ENCODE data around the gene CHD1L. TPM values are rescaled to one million over a fixed set of nuclear protein-coding genes. Genes with fewer than 3 reads are reported as not detected.
A peak's percentile ranks its signal among the peaks of the same experiment; 100 is the strongest.

Gene CHD1L
- total and polyA plus RNA-seq, 2 of the 4 experiments (the other 2 are of a cell fraction): 31.2 to 47.5 TPM

DNA sequence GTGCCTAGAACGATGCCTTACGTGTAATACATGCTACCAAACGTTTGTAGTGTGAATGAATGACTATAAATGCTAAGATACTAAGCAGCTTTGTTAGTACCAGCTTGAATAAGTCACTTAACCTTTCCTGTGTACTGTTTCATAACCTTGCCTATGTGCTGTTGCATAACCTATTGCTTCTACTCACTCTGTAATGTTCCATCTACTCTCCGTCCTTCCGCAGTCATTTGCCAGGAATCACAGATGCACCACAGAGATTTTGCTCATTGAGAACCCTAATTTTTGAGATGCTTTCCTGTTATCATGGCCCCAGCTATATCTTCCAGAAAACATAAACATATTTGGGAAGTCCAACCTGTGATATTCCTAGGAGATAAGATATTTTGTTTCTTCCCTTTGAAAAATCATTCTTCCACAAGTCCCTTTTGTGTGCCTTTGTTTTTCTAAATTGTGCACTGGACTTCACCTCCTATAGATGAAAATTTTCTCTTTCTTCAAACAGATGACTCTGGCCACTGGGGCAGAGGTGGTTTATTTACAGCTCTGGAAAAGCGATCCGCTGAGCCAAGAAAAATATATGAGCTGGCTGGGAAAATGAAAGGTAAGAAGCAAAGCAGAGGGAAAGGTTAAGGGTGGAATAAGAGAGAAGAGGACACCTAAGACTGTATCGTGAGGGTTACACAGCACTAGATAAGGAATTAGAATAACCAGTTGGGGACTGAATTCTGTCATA is 44.8 kb downstream of the CHD1L start:
- CTCF ChIA-PET: interaction anchor here (0.7 kb wide), 1 partner anchor 23 kb away, joined by 3 read pairs; no protein-coding TSS in a partner anchor
- peak; percentile 51 for DNase-seq
- Histone ChIP-seq H2AK9ac (replicated peaks; ENCODE audit: low read depth, low read length, poor library complexity) (no peak overlapping the region), H4K91ac (ENCODE audit: insufficient read depth, low read depth, low read length) (no peak overlapping the region), H3K27me3 (ENCODE audit: control insufficient read depth, insufficient read depth, low read length) (no peaks in the 10 kb centered on the region), H3K56ac (ENCODE audit: extremely low read depth, insufficient read depth, low read length) (no peak overlapping the region), H3K9ac (ENCODE audit: low read depth, low read length) (no peak overlapping the region), H4K20me1 (ENCODE audit: insufficient read depth, low read length) (0 out of 2 replicates have a peak, but pooled peaks cover under 1% of the 10 kb centered on the region), H2BK20ac (ENCODE audit: low read depth, low read length) (no peak overlapping the region), H2BK15ac (ENCODE audit: low read depth, low read length) (no peak overlapping the region), H3K23ac (ENCODE audit: low read depth, low read length) (no peak overlapping the region), H4K5ac (ENCODE audit: low read depth, low read length) (no peak overlapping the region), H3K9me3 (ENCODE audit: control insufficient read depth, insufficient read depth, low read length) (no peaks in the 10 kb centered on the region), H3K4me1 (ENCODE audit: control insufficient read depth, insufficient read depth, low read length) (peaks cover 4% of the 10 kb centered on the region), H3K4me2 (ENCODE audit: low read depth, low read length) (no peak overlapping the region), H3K18ac (ENCODE audit: low read depth, low read length) (no peak overlapping the region), H2BK120ac (ENCODE audit: low read depth, low read length) (no peak overlapping the region), H3K79me1 (ENCODE audit: low read depth in 1 of 2, low read length in 2 of 2) (no peaks in the 10 kb centered on the region), H2BK5ac (ENCODE audit: low read depth, low read length, poor library complexity, severe bottlenecking) (no peak overlapping the region), H3K4me3 (ENCODE audit: insufficient read depth, low read depth, low read length) (no peak overlapping the region), H3K4ac (ENCODE audit: low read depth, low read length) (no peak overlapping the region), H3K27ac (ENCODE audit: insufficient read depth, low read length) (no peak overlapping the region), H2AFZ (replicated peaks; ENCODE audit: low read length, poor library complexity) (no peak overlapping the region), H3K14ac (replicated peaks; ENCODE audit: low read depth, low read length) (no peak overlapping the region), H2AK5ac (ENCODE audit: low read depth, low read length) (no peak overlapping the region), H4K8ac (ENCODE audit: low read depth in 2 of 2, low read length in 2 of 2) (no peak overlapping the region), H3K9me1 (ENCODE audit: insufficient read depth, low read length) (peaks cover 2% of the 10 kb centered on the region; the same call in 1 of the 2 replicates), H3K36me3 (ENCODE audit: control insufficient read depth, insufficient read depth, low read length) (peaks cover 29% of the 10 kb centered on the region)
- TF ChIP-seq CEBPB (IDR thresholded peaks at IDR 0.05; ENCODE audit: low read depth, low read length): peak; percentile 73
- TF ChIP-seq RFX5 (IDR thresholded peaks at IDR 0.05; ENCODE audit: low read depth, low read length): no peak
- no peak for TF ChIP-seq SMC3 (IDR thresholded peaks at IDR 0.05; ENCODE audit: low read depth, low read length)
- TF ChIP-seq CHD1 (IDR thresholded peaks at IDR 0.05; ENCODE audit: low read depth, low read length): no peak
- no peak for TF ChIP-seq RAD21 (IDR thresholded peaks at IDR 0.05; ENCODE audit: low read length)
- no TSS peak for BruUV-seq (replicated peaks)
- POLR2A ChIA-PET (ENCODE audit: unreplicated experiment): no interaction called here
- intact Hi-C loops (cut with micrococcal nuclease) (no loop called here), dilution Hi-C loops (cut with HindIII; ENCODE audit: low sequenced_read_pairs, unreplicated experiment) (no loop called here), in situ Hi-C loops (cut with MboI; ENCODE audit: low sequenced_read_pairs) (loop anchor here (25.0 kb wide), 1 partner anchor 100 kb away; no protein-coding TSS in a partner anchor)
- no peak for ATAC-seq (ENCODE audit: low read depth)
- WGBS, 2 experiments (ENCODE audit: extremely low coverage in 2 of 2, insufficient read length in 1 of 2): 92% methylated on average over 4 of the region's 8 CpGs; no CpG with 5 or more reads in 1 of the 2 experiments

Measured in IMR-90 (cell line).